Activated CD4-positive, alpha-beta T cell treated with anti-CD3 and anti-CD28 coated beads for 48 hours (primary cell): ENCODE data around the gene C1orf122.

Experiments used
- DNase-seq: peaks from one replicate; pipeline ENCODE4 v3.0.0-alpha.2; 2020

The C1orf122 gene

GRCh38 chr1:37802439-37802838, 5.2 kb upstream of the C1orf122 start:
- DNase-seq = no peak

GRCh38 chr1:37807220-37807554, 403 bp upstream of the C1orf122 start:
- DNase-seq = no peak

GRCh38 chr1:37808369-37809319, 1.1 kb downstream of the C1orf122 start:
- peak; percentile 56 for DNase-seq

GRCh38 chr1:37809942-37810341, 2.4 kb downstream of the C1orf122 start:
- no peak for DNase-seq

GRCh38 chr1:37811027-37811655, 3.6 kb downstream of the C1orf122 start:
- DNase-seq = peak; percentile 78

GRCh38 chr1:37813529-37814145, 6.0 kb downstream of the C1orf122 start:
- no peak for DNase-seq

- no peak for DNase-seq
These were observed 6.7 kb downstream of the C1orf122 start for GRCh38 chr1:37814252-37814651.

- DNase-seq = no peak
These were observed 9.9 kb downstream of the C1orf122 start for GRCh38 chr1:37817481-37817880.

- no peak for DNase-seq
These were observed 13.9 kb downstream of the C1orf122 start for GRCh38 chr1:37821481-37821880.

GRCh38 chr1:37822906-37823815, 15.6 kb downstream of the C1orf122 start:
- no peak for DNase-seq

GRCh38 chr1:37824001-37824400, 16.4 kb downstream of the C1orf122 start:
- DNase-seq = no peak

GRCh38 chr1:37825506-37825905, 17.9 kb downstream of the C1orf122 start:
- no peak for DNase-seq

- no peak for DNase-seq
These were observed 21.0 kb downstream of the C1orf122 start for GRCh38 chr1:37828410-37829074.

GRCh38 chr1:37831109-37831508, 23.5 kb downstream of the C1orf122 start:
- DNase-seq = no peak

GRCh38 chr1:37831809-37832208, 24.2 kb downstream of the C1orf122 start:
- DNase-seq = no peak

GRCh38 chr1:37836788-37837187, 29.2 kb downstream of the C1orf122 start:
- DNase-seq = no peak

- DNase-seq = no peak
These were observed 32.1 kb downstream of the C1orf122 start for GRCh38 chr1:37839676-37840075.

- DNase-seq = no peak
These were observed 33.1 kb downstream of the C1orf122 start for GRCh38 chr1:37840711-37841110.

GRCh38 chr1:37841652-37842051, 34.1 kb downstream of the C1orf122 start:
- no peak for DNase-seq

- no peak for DNase-seq
These were observed 36.9 kb downstream of the C1orf122 start for GRCh38 chr1:37844536-37844935.

GRCh38 chr1:37845049-37845646, 37.6 kb downstream of the C1orf122 start:
- no peak for DNase-seq

- no peak for DNase-seq
These were observed 38.2 kb downstream of the C1orf122 start for GRCh38 chr1:37845786-37846185.
